ENCODE measurements around the gene DPYSL3. TPM values are rescaled to one million over a fixed set of nuclear protein-coding genes. Genes with fewer than 3 reads are reported as not detected.

Gene DPYSL3
- polyA plus RNA-seq, 1 donor (not counting 4 experiments of a cell fraction or from before 2014, with no cell fraction given): 4.8 TPM

DNA sequence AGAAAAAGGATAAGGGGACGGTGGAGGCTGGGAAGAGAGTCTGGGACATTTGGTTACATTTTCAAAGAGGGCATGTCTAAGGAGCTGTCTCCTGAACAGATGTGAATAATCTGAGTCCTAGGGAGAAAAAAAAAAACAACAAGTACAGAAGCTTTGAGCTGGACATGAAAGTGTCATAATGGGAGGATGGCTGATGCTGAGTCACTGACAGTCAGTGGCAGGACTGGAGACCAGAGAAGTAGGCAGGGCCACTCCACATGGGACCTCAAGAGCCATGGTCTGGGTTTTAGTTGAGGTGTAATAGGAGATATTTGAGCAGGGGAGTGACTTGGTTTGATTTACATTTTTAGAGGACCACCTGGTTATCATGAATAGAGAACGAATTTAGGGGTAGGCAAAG is 70.6 kb downstream of the DPYSL3 start:
- no peaks in the 10 kb centered on the region for H3K36me3 ChIP-seq (ENCODE audit: control insufficient read depth in 2 of 2, extremely low read depth in 1 of 2, insufficient read depth in 2 of 2, low read length in 2 of 2)
- DNase-seq (ENCODE audit: low read depth, low spot score): no peak
- no peak overlapping the region for H3K4me3 ChIP-seq (ENCODE audit: control insufficient read depth in 2 of 3, extremely low read depth in 1 of 3, insufficient read depth in 2 of 3, low read depth in 1 of 3, low read length in 3 of 3)
- no peak overlapping the region for H3K4me2 ChIP-seq (ENCODE audit: control insufficient read depth, extremely low read depth, insufficient read depth, low read depth, low read length)
- TF ChIP-seq, protein P1, sequence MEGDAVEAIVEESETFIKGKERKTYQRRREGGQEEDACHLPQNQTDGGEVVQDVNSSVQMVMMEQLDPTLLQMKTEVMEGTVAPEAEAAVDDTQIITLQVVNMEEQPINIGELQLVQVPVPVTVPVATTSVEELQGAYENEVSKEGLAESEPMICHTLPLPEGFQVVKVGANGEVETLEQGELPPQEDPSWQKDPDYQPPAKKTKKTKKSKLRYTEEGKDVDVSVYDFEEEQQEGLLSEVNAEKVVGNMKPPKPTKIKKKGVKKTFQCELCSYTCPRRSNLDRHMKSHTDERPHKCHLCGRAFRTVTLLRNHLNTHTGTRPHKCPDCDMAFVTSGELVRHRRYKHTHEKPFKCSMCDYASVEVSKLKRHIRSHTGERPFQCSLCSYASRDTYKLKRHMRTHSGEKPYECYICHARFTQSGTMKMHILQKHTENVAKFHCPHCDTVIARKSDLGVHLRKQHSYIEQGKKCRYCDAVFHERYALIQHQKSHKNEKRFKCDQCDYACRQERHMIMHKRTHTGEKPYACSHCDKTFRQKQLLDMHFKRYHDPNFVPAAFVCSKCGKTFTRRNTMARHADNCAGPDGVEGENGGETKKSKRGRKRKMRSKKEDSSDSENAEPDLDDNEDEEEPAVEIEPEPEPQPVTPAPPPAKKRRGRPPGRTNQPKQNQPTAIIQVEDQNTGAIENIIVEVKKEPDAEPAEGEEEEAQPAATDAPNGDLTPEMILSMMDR (optimal IDR thresholded peaks at IDR 0.05 in 1 of 3, IDR thresholded peaks at IDR 0.05 in 1 of 3, conservative IDR thresholded peaks at IDR 0.05 in 1 of 3; ENCODE audit: extremely low read depth in 1 of 3, insufficient read depth in 2 of 3, low read length in 3 of 3): no peak
- TF ChIP-seq EZH2 (IDR thresholded peaks at IDR 0.05; ENCODE audit: low read length): no peak
- H4K20me1 ChIP-seq (ENCODE audit: control insufficient read depth, extremely low read depth, insufficient read depth, low read length): no peaks in the 10 kb centered on the region
- no peaks in the 10 kb centered on the region for H3K4me1 ChIP-seq (ENCODE audit: control insufficient read depth, extremely low read depth, insufficient read depth, low read length)
- FAIRE-seq: no peak
- H3K27me3 ChIP-seq (ENCODE audit: control insufficient read depth, extremely low read depth, insufficient read depth, low read length): no peaks in the 10 kb centered on the region
- no peaks in the 10 kb centered on the region for H3K9me1 ChIP-seq (ENCODE audit: control insufficient read depth, extremely low read depth, insufficient read depth, low read length)
- dilution Hi-C loops (cut with MboI; ENCODE audit: extremely low pct_ligation_motif_present, low sequenced_read_pairs): no loop called here
- H2AFZ ChIP-seq (ENCODE audit: control insufficient read depth, low read length): no peak overlapping the region
- no peaks in the 10 kb centered on the region for H3K9me3 ChIP-seq (ENCODE audit: control insufficient read depth, low read depth, low read length)
- no peaks in the 10 kb centered on the region for H3K79me2 ChIP-seq (ENCODE audit: control insufficient read depth, insufficient read depth, low read length)
- no peak overlapping the region for H3K27ac ChIP-seq (ENCODE audit: control insufficient read depth, insufficient read depth, low read length)
- H3K9ac ChIP-seq (ENCODE audit: control insufficient read depth, extremely low read depth, insufficient read depth, low read length): no peak overlapping the region

DNA sequence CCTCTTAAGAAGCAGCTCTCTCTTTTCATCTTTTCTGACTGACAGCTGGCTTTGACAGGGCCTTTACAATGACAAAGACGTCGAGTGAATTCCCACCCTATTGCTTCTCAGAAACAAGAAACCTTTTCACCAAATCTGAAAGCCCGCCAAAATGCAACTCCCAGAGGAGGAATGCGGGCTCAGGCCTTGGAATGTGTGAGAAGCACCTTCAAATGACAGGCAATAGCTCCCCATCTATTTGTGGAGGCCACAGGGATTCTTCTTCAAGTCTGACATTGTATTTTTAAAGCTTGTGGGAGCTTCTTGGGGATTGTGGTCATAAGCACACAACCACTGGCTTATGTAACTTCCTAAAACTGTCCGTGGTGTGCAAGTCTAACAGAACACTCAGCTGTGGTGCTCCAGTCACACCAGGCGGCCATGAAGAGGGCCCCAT is 72.7 kb downstream of the DPYSL3 start:
- TF ChIP-seq, protein P1 (optimal IDR thresholded peaks at IDR 0.05 in 1 of 3, IDR thresholded peaks at IDR 0.05 in 1 of 3, conservative IDR thresholded peaks at IDR 0.05 in 1 of 3; ENCODE audit: extremely low read depth in 1 of 3, insufficient read depth in 2 of 3, low read length in 3 of 3): no peak
- no peak for TF ChIP-seq EZH2 (IDR thresholded peaks at IDR 0.05; ENCODE audit: low read length)
- no peak overlapping the region for H3K9ac ChIP-seq (ENCODE audit: control insufficient read depth, extremely low read depth, insufficient read depth, low read length)
- no peak overlapping the region for H2AFZ ChIP-seq (ENCODE audit: control insufficient read depth, low read length)
- no peaks in the 10 kb centered on the region for H3K4me1 ChIP-seq (ENCODE audit: control insufficient read depth, extremely low read depth, insufficient read depth, low read length)
- no peaks in the 10 kb centered on the region for H3K9me1 ChIP-seq (ENCODE audit: control insufficient read depth, extremely low read depth, insufficient read depth, low read length)
- dilution Hi-C loops (cut with MboI; ENCODE audit: extremely low pct_ligation_motif_present, low sequenced_read_pairs): no loop called here
- no peaks in the 10 kb centered on the region for H4K20me1 ChIP-seq (ENCODE audit: control insufficient read depth, extremely low read depth, insufficient read depth, low read length)
- no peaks in the 10 kb centered on the region for H3K36me3 ChIP-seq (ENCODE audit: control insufficient read depth in 2 of 2, extremely low read depth in 1 of 2, insufficient read depth in 2 of 2, low read length in 2 of 2)
- H3K27ac ChIP-seq (ENCODE audit: control insufficient read depth, insufficient read depth, low read length): no peak overlapping the region
- no peaks in the 10 kb centered on the region for H3K9me3 ChIP-seq (ENCODE audit: control insufficient read depth, low read depth, low read length)
- DNase-seq (ENCODE audit: low read depth, low spot score) (no peak), FAIRE-seq (no peak)
- no peak overlapping the region for H3K4me3 ChIP-seq (ENCODE audit: control insufficient read depth in 2 of 3, extremely low read depth in 1 of 3, insufficient read depth in 2 of 3, low read depth in 1 of 3, low read length in 3 of 3)
- no peak overlapping the region for H3K4me2 ChIP-seq (ENCODE audit: control insufficient read depth, extremely low read depth, insufficient read depth, low read depth, low read length)
- H3K27me3 ChIP-seq (ENCODE audit: control insufficient read depth, extremely low read depth, insufficient read depth, low read length): no peaks in the 10 kb centered on the region
- no peaks in the 10 kb centered on the region for H3K79me2 ChIP-seq (ENCODE audit: control insufficient read depth, insufficient read depth, low read length)
